Activated naive CD4-positive, alpha-beta T cell treated with anti-CD3 and anti-CD28 coated beads for 36 hours (primary cell): Measurements from ENCODE around the gene TBX21. TPM values are rescaled to one million over a fixed set of nuclear protein-coding genes. Genes with fewer than 3 reads are reported as not detected.

Source experiments
- CTCF ChIA-PET: fragments of 350-600 bp; sonication (Branson Sonifier 250); formaldehyde crosslinking; loops from one replicate; lab custom pipeline; 2021; ENCODE audit warnings: antibody characterized with exemption; lab: Charles Lee
- DNase-seq: peaks from one replicate; pipeline ENCODE4 v3.0.0-alpha.2; 2020
- H3K27ac Mint-ChIP-seq: one replicate; pipeline ENCODE4 v1.8.0; 2021; ENCODE audit warnings: mild to moderate bottlenecking, mixed read lengths
- H3K27me3 Mint-ChIP-seq: one replicate; pipeline ENCODE4 v1.8.0; 2021; ENCODE audit warnings: low read depth, mixed read lengths
- H3K36me3 Mint-ChIP-seq: one replicate; pipeline ENCODE4 v1.8.0; 2021; ENCODE audit warnings: low read depth, mixed read lengths
- H3K4me1 Mint-ChIP-seq: one replicate; pipeline ENCODE4 v1.8.0; 2021; ENCODE audit warnings: low read depth, mixed read lengths
- H3K4me3 Mint-ChIP-seq: one replicate; pipeline ENCODE4 v1.8.0; 2021; ENCODE audit warnings: mild to moderate bottlenecking, moderate library complexity, mixed read lengths
- H3K9me3 Mint-ChIP-seq: one replicate; pipeline ENCODE4 v1.8.0; 2021; ENCODE audit warnings: mixed read lengths
- intact Hi-C: fragments of 100-400 bp; cut with micrococcal nuclease; formaldehyde crosslinking; loops from one replicate; pipeline ENCODE4 v1.15.1; 2023
- total RNA-seq, 2 experiments: library from RNA; stranded (reverse); gene quantifications; one replicate each; pipeline ENCODE4 v1.2.3, GENCODE V29; 2021

Gene TBX21
- total RNA-seq, 2 experiments from 2014 or later = 50.6 to 52.3 TPM

DNA sequence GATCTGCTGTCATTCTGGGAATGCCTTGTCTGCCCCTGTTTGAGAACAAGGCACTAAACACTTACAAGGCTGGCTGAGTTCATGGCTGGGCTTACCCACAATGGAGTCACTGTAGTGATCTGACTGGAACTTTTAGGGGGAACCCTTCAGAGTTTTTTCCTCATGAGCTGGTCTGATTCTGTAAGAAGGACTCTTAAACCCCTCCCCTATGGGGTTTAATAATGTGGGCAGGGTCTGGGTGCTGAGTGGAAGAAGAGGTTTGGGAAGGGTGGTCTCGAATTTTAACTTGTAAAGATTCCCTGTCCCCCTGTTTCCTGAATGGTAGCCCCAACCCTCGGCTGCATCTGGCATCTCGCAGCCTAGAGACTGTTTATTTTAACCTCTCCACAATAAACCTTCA is 58.0 kb downstream of the TBX21 start:
- no peak overlapping the region for H3K27ac Mint-ChIP-seq

DNA sequence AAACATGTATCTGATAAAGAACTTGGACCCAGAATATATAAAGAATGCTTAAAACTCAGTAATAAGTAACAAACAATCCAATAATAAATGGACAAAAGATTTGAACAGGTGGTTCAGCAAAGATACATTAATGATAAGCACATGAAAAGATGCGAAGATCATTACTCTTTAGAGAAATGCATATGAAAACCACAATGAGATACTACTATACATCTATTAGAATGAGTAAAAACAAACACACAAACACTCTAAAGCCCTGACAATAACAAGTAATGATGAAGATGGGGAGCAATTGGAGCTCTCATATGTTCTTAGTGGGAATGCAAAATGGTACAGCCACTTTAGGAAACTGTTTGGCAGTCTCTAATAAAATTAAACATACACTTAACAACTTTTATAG is 59.4 kb downstream of the TBX21 start:
- H3K4me3 Mint-ChIP-seq = no peak overlapping the region
- DNase-seq = no peak
- H3K27ac Mint-ChIP-seq = no peak overlapping the region
- CTCF ChIA-PET = interaction anchor here (1.3 kb wide), 2 partner anchors 20 to 128 kb away, joined by 3 to 5 read pairs; no protein-coding TSS in a partner anchor
- no peaks in the 10 kb centered on the region for H3K36me3 Mint-ChIP-seq
- H3K4me1 Mint-ChIP-seq = peaks cover 5% of the 10 kb centered on the region
- H3K27me3 Mint-ChIP-seq = peaks cover 43% of the 10 kb centered on the region
- intact Hi-C loops = no loop called here
- H3K9me3 Mint-ChIP-seq = no peaks in the 10 kb centered on the region

More for the DNA sequence above, 58.0 kb downstream of the TBX21 start:
- Mint-ChIP-seq H3K27me3 (peaks cover 46% of the 10 kb centered on the region), H3K9me3 (no peaks in the 10 kb centered on the region), H3K36me3 (no peaks in the 10 kb centered on the region), H3K4me3 (no peak overlapping the region), H3K4me1 (peaks cover 5% of the 10 kb centered on the region)
- CTCF ChIA-PET = interaction anchor here (0.6 to 1.0 kb wide), 2 partner anchors 14 to 87 kb away, joined by 4 read pairs; no protein-coding TSS in a partner anchor
- intact Hi-C loops = loop anchor here (2.0 kb wide), 1 partner anchor 92 kb away; no protein-coding TSS in a partner anchor
- DNase-seq = no peak

GRCh38 chr17:47792979-47793378 is 59.9 kb downstream of the TBX21 start:
- Mint-ChIP-seq H3K4me3 (no peak overlapping the region), H3K36me3 (no peaks in the 10 kb centered on the region), H3K9me3 (no peaks in the 10 kb centered on the region), H3K4me1 (peaks cover 5% of the 10 kb centered on the region), H3K27me3 (peaks cover 40% of the 10 kb centered on the region), H3K27ac (no peak overlapping the region)
- DNase-seq = no peak
- intact Hi-C loops = no loop called here
- CTCF ChIA-PET = interaction anchor here (1.0 to 1.3 kb wide), 3 partner anchors 9 to 129 kb away, joined by 3 to 5 read pairs (median 4); no protein-coding TSS in a partner anchor

Other genes starting within 250 kb of the TBX21 start
- gene NPEPPS, start 202.1 kb upstream of the TBX21 start, total RNA-seq = 10 to 100 TPM; 74.4 to 84.5 TPM
- 100 to 1,000 TPM; 602 to 614 TPM for gene KPNB1, start 83.3 kb upstream of the TBX21 start, total RNA-seq
- gene TBKBP1, start 39.1 kb upstream of the TBX21 start, total RNA-seq = 10 to 100 TPM; 19.5 to 19.7 TPM
- gene OSBPL7, start 88.6 kb downstream of the TBX21 start, total RNA-seq = 10 to 100 TPM; 18.4 to 24.6 TPM
- 10 to 100 TPM; 66.7 to 70.0 TPM for gene MRPL10, start 98.3 kb downstream of the TBX21 start, total RNA-seq
- under 1 TPM; 0.31 to 0.52 TPM for gene LRRC46, start 98.4 kb downstream of the TBX21 start, total RNA-seq
- 10 to 100 TPM; 15.1 to 16.3 TPM for gene SCRN2, start 108.0 kb downstream of the TBX21 start, total RNA-seq
- under 1 TPM; 0.10 to 0.19 TPM for gene SP6, start 117.9 kb downstream of the TBX21 start, total RNA-seq
- gene SP2, start 163.0 kb downstream of the TBX21 start, total RNA-seq = 10 to 100 TPM; 17.4 to 19.5 TPM
- 10 to 100 TPM; 35.5 to 37.0 TPM for gene PNPO, start 208.3 kb downstream of the TBX21 start, total RNA-seq
- gene PRR15L, start 224.6 kb downstream of the TBX21 start, total RNA-seq = not detected
- gene CDK5RAP3, start 237.9 kb downstream of the TBX21 start, total RNA-seq = 100 to 1,000 TPM; 174 to 175 TPM